Loucy (cell line): Measurements from ENCODE around the gene HS3ST5.

Source experiments
- EZH2phosphoT487 ChIP-seq: fragments of 200-600 bp; IDR thresholded peaks from 2 replicates; pipeline ENCODE4 v1.6.1; 2018; ENCODE audit warnings: antibody characterized with exemption, mild to moderate bottlenecking, moderate library complexity, borderline replicate concordance
- TF ChIP-seq, protein P1 (sequence below): fragments of 200-600 bp; sonication (generic); conservative IDR thresholded peaks from 2 replicates; pipeline ENCODE4 v1.5.1; 2014; ENCODE audit warnings: mild to moderate bottlenecking, antibody characterized with exemption, low read length

DNA sequence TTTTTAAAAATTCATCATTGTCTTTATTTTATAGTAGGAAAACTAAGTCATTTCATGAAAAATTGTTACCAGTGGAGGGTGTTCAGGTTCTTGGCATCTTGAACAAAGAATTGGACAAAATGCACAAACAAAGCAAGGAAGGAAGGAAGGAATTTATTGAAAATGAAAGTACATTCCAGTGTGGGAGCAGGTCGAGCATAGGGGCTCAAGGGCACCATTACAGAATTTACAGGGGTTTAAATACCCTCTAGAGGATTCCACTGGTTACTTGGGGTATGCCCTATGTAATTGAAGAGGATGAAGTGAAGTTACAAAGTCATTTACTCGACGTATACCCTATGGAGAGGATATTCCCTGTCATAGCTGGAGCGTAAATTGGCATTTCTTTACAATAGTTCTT is 334.5 kb downstream of the HS3ST5 start:
- TF ChIP-seq, protein P1, sequence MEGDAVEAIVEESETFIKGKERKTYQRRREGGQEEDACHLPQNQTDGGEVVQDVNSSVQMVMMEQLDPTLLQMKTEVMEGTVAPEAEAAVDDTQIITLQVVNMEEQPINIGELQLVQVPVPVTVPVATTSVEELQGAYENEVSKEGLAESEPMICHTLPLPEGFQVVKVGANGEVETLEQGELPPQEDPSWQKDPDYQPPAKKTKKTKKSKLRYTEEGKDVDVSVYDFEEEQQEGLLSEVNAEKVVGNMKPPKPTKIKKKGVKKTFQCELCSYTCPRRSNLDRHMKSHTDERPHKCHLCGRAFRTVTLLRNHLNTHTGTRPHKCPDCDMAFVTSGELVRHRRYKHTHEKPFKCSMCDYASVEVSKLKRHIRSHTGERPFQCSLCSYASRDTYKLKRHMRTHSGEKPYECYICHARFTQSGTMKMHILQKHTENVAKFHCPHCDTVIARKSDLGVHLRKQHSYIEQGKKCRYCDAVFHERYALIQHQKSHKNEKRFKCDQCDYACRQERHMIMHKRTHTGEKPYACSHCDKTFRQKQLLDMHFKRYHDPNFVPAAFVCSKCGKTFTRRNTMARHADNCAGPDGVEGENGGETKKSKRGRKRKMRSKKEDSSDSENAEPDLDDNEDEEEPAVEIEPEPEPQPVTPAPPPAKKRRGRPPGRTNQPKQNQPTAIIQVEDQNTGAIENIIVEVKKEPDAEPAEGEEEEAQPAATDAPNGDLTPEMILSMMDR, result no peak
- TF ChIP-seq EZH2phosphoT487, result no peak
